CD4-positive, alpha-beta T cell (primary cell): Measurements from ENCODE around the gene GNAO1. TPM values are rescaled to one million over a fixed set of nuclear protein-coding genes. Genes with fewer than 3 reads are reported as not detected.

Experiments
- ATAC-seq: fragments of 200-7000 bp; cut with Tn5 transposase; one replicate; pipeline ENCODE4 v1.10.0; 2022; ENCODE audit warnings: mild to moderate bottlenecking; ENCODE audit not compliant: poor library complexity
- CTCF ChIA-PET: fragments of 350-600 bp; sonication (Branson Sonifier 250); formaldehyde crosslinking; loops from one replicate; lab custom pipeline; 2021; ENCODE audit warnings: antibody characterized with exemption, inconsistent platforms; lab: Charles Lee
- POLR2A ChIA-PET: fragments of 350-600 bp; sonication (Branson Sonifier 250); formaldehyde crosslinking; loops from one replicate; lab custom pipeline; 2021; ENCODE audit warnings: antibody characterized with exemption, inconsistent platforms; lab: Charles Lee
- DNase-seq, 14 experiments: peaks; one replicate each; pipeline ENCODE4 v3.0.0-alpha.2; 2013 to 2020; ENCODE audit warnings: mixed read lengths in 2 of 14
- H3K27ac ChIP-seq, 2 donors: one replicate each; pipeline versions ENCODE4 v1.5.1 to v1.7.0; 2013; ENCODE audit warnings: low read length in 2 of 2, low read depth in 1 of 2, mild to moderate bottlenecking in 1 of 2
- H3K27me3 ChIP-seq, 2 experiments: 1 replicate in 1 of 2; 2 replicates in 1 of 2; pipeline versions ENCODE4 v1.6.1 to v1.7.0; 2013; ENCODE audit warnings: low read length in 2 of 2, control low read depth in 1 of 2, mild to moderate bottlenecking in 1 of 2, moderate library complexity in 1 of 2; ENCODE audit not compliant: insufficient read depth in 2 of 2, control insufficient read depth in 1 of 2
- H3K36me3 ChIP-seq: one replicate; pipeline ENCODE4 v1.6.1; 2013; ENCODE audit warnings: low read length, control low read depth; ENCODE audit not compliant: insufficient read depth
- H3K4me1 ChIP-seq: one replicate; pipeline ENCODE4 v1.6.1; 2013; ENCODE audit warnings: low read length, control low read depth; ENCODE audit not compliant: insufficient read depth
- H3K4me3 ChIP-seq: one replicate; pipeline ENCODE4 v1.5.1; 2013; ENCODE audit warnings: mild to moderate bottlenecking, low read length, moderate library complexity
- H3K9me3 ChIP-seq, 2 experiments: 1 replicate in 1 of 2; 2 replicates in 1 of 2; pipeline versions ENCODE4 v1.6.1 to v1.7.0; 2013; ENCODE audit warnings: low read length in 2 of 2, mild to moderate bottlenecking in 2 of 2, control low read depth in 1 of 2, moderate library complexity in 1 of 2; ENCODE audit not compliant: control insufficient read depth in 1 of 2, insufficient read depth in 1 of 2
- H3K27ac Mint-ChIP-seq: one replicate; pipeline ENCODE4 v1.8.0; 2020; ENCODE audit warnings: mixed read lengths
- H3K27me3 Mint-ChIP-seq: one replicate; pipeline ENCODE4 v1.8.0; 2021; ENCODE audit warnings: mixed read lengths
- H3K36me3 Mint-ChIP-seq: one replicate; pipeline ENCODE4 v1.8.0; 2021; ENCODE audit warnings: low read depth, mixed read lengths
- H3K4me1 Mint-ChIP-seq: one replicate; pipeline ENCODE4 v1.8.0; 2021; ENCODE audit warnings: low read depth, mixed read lengths
- H3K4me3 Mint-ChIP-seq: one replicate; pipeline ENCODE4 v1.8.0; 2020; ENCODE audit warnings: mild to moderate bottlenecking, mixed read lengths
- H3K9me3 Mint-ChIP-seq: one replicate; pipeline ENCODE4 v1.8.0; 2020; ENCODE audit warnings: mixed read lengths
- CTCF ChIP-seq: fragments of 200-600 bp; IDR thresholded peaks from one replicate; pipeline ENCODE4 v1.8.0; 2022; ENCODE audit warnings: antibody characterized with exemption, mild to moderate bottlenecking
- intact Hi-C, 2 experiments: fragments of 100-400 bp; cut with DNase I in 1 of 2; cut with micrococcal nuclease in 1 of 2; formaldehyde crosslinking; loops; one replicate each; pipeline versions ENCODE4 v1.15.1 to v1.9.0; 2023 to 2025; cut with DNase I, micrococcal nuclease
- total RNA-seq, 174 experiments: library from RNA in 2 of 174; stranded (reverse) in 2 of 174; gene quantifications; one replicate each; pipeline ENCODE4 v1.2.3 and lab custom pipeline; 2021 to 2026

GNAO1 gene
- total RNA-seq, 2 experiments from 2014 or later, result 7.3 to 7.9 TPM

- H3K27me3 Mint-ChIP-seq, result peaks cover 38% of the 10 kb centered on the region
- DNase-seq, result no peak
Observed at GRCh38 chr16:56151621-56152020, 39.7 kb upstream of the GNAO1 start.

GRCh38 chr16:56161658-56162057, 29.6 kb upstream of the GNAO1 start:
- no peaks in the 10 kb centered on the region for H3K9me3 ChIP-seq
- H3K4me3 Mint-ChIP-seq, result no peak overlapping the region
- no peaks in the 10 kb centered on the region for H3K9me3 Mint-ChIP-seq
- no peaks in the 10 kb centered on the region for H3K36me3 Mint-ChIP-seq
- no peaks in the 10 kb centered on the region for H3K4me1 Mint-ChIP-seq
- H3K27me3 Mint-ChIP-seq, result no peaks in the 10 kb centered on the region
- H3K36me3 ChIP-seq, result no peaks in the 10 kb centered on the region
- H3K4me1 ChIP-seq, result no peaks in the 10 kb centered on the region
- intact Hi-C loops, result no loop called here
- no peak overlapping the region for H3K27ac Mint-ChIP-seq
- POLR2A ChIA-PET, result no interaction called here
- H3K27me3 ChIP-seq, result no peaks in the 10 kb centered on the region
- no peak overlapping the region for H3K27ac ChIP-seq
- H3K4me3 ChIP-seq, result no peak overlapping the region
- ATAC-seq (no peak), DNase-seq (no peak)
- CTCF ChIA-PET, result interaction anchor here (0.8 kb wide), 1 partner anchor 10 kb away, joined by 3 read pairs; no protein-coding TSS in a partner anchor
- no peak for TF ChIP-seq CTCF

More at GRCh38 chr16:56151621-56152020, 39.7 kb upstream of the GNAO1 start:
- H3K27ac Mint-ChIP-seq, result no peak overlapping the region
- intact Hi-C loops, result no loop called here
- Histone ChIP-seq H3K4me3 (no peak overlapping the region), H3K27me3 (peaks cover 0 to 5% of the 10 kb centered on the region in 2 experiments), H3K27ac (no peak overlapping the region), H3K36me3 (no peaks in the 10 kb centered on the region), H3K9me3 (no peaks in the 10 kb centered on the region), H3K4me1 (no peaks in the 10 kb centered on the region)
- H3K36me3 Mint-ChIP-seq, result no peaks in the 10 kb centered on the region
- H3K4me1 Mint-ChIP-seq, result no peaks in the 10 kb centered on the region
- ChIA-PET POLR2A (no interaction called here), CTCF (interaction anchor here (1.7 kb wide), 1 partner anchor 11 kb away, joined by 3 read pairs; no protein-coding TSS in a partner anchor)
- no peaks in the 10 kb centered on the region for H3K9me3 Mint-ChIP-seq
- H3K4me3 Mint-ChIP-seq, result no peak overlapping the region
- ATAC-seq, result no peak
- no peak for TF ChIP-seq CTCF

- H3K4me1 Mint-ChIP-seq, result no peaks in the 10 kb centered on the region
- H3K36me3 Mint-ChIP-seq, result no peaks in the 10 kb centered on the region
- no peaks in the 10 kb centered on the region for H3K9me3 ChIP-seq
- H3K36me3 ChIP-seq, result no peaks in the 10 kb centered on the region
- intact Hi-C loops, result no loop called here
- no peaks in the 10 kb centered on the region for H3K27me3 ChIP-seq
- no peak overlapping the region for H3K27ac ChIP-seq
- POLR2A ChIA-PET, result no interaction called here
- no peak for TF ChIP-seq CTCF
- CTCF ChIA-PET, result no interaction called here
- no peaks in the 10 kb centered on the region for H3K4me1 ChIP-seq
- no peaks in the 10 kb centered on the region for H3K27me3 Mint-ChIP-seq
- ATAC-seq (no peak), DNase-seq (no peak)
- H3K27ac Mint-ChIP-seq, result no peak overlapping the region
- H3K9me3 Mint-ChIP-seq, result no peaks in the 10 kb centered on the region
- no peak overlapping the region for H3K4me3 ChIP-seq
- H3K4me3 Mint-ChIP-seq, result no peak overlapping the region
Observed at GRCh38 chr16:56163089-56163488, 28.2 kb upstream of the GNAO1 start.
